HG02973 (cell line): Measurements from ENCODE around the gene PSMC3.

Experiments used
- ATAC-seq: cut with Tn5 transposase; IDR thresholded peaks from one replicate; pipeline ENCODE4 v1.9.1; 2021; ENCODE audit warnings: moderate library complexity; ENCODE audit not compliant: unreplicated experiment

PSMC3 gene

DNA sequence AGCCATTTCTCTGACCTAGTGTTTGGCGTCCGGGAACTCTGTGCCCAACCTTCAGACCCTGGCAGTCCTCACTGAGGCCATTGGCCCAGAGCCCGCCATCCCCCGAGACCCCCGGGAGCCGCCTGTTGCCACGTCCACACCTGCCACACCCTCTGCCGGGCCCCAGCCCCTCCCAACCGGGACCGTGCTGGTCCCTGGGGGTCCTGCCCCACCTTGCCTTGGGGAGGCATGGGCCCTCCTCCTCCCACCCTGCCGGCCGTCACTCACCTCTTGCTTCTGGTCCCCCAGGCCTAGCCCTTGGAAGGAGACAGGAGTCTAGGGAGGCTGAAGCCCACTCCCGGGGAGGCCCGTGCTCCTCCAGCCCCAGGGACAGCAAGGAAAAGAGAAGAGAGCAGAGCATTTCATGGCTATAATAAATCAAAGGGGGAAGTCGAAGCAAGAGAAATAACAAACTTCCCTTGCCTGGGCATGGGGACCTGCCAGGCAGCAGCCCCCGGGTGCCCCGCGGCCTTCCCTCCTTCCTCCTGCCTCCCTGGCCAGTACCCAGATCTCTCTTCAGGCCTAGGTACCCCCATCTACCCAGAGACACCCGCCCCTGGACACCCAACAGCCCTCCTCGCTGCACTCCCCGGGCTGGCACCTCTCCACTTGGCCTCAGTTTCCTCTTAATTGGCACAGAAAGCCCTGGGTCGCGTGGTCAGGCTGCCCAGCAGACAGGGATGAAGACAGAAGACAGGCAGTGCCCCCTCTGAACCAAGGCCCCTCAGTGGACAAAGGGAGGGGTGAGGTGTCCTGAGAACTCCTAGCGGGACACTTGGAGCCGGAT lies 30.8 kb downstream of the PSMC3 start:
- no peak for ATAC-seq

DNA sequence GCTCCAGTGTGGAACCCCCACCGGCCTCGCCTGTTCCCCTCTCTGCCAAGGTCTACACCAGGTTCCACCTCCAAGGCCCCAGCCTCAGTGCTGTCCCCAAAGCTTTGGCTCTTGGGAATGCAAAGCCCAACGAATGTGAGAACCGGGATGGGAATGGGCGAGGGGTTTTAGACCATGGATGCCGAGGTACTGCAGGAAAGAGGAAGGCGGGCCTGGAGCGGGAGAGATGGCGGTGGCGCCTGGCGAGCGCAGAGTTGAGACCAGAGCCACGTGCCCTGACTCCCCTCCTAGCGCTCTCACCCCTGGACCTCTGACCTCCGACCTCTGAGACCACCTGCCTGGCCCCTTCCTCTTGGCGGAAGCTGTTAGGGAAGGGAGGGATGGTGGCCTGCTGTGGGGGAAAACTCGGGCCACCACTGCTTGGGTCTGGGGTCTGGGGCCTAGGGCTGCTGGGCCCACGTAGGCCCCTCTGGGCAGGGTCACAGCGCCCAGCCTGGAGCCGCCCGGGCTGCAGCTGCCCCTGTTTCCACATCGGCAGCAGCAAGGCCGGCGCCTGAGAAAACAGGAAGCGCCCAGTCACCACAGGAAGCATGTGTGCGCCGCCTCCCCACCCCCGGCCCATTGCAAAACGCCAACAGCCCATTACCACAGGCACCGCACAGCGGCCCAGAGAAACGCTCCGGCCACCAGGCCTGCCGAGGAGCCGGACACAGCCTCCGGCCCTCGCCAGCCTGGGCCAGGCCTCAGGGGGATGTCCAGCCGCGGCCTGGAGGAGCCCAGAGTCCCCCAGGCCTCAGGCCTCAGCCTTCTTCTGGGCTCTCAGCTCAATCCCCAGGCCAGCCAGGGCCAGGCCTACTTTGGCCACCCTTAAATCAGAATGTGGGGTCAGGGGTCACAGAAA lies 31.7 kb downstream of the PSMC3 start:
- ATAC-seq: peak; percentile 48

DNA sequence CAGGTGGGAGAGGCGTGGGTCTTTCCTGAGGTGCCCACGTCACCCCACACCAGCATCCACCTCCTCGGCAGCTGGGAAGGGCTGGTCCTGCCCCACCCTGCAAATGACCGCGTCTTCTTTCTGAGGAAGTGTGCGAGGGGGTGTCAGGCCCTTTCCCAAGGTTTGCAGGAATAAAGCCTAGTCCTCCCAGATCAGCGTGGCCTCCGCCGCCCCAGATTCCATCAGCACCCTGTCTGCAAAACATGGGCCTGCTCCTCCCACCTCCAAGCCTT lies 32.3 kb downstream of the PSMC3 start:
- no peak for ATAC-seq

DNA sequence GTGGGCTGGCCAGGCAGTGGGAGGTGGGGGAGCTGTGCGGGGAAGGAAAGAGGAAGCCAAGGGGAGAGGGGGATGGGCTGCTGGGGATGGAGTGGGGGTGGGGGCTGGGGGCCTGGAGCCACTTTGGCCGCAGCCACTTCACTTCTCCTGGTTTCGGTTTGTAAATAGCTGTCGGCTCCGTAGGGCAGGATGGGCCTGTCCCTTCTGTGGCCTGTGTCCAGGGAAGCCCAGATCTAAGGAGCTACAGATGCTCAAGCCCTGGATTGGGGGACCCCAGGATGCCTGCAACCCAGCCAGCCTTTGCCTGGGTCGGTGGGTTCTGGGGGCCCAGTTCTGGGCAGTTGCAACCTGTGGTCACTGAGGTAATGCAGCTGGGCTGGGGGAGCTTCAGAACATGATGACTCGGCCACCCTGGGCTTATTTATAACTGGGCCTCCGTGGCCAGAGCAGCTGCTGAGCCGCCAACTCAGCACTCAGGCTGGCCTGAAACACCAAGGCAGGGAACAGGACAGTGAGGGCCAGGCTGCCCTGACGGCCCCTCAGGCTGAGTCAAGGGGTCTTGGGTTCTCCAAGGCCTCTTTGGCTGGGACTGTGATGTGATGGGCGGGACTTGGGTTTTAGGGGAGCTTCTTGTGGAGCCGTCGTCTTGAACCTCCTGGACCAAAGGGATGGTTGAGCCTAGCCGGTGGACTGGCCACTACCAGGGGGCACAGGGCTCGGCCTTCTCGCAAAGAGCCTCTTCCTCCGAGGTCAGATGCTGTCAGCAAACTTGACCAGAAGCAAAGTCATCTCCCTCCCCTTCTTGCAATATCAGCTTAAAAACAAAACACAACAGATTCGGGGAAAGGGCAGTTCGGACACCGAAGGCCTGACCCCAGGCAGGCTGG lies 32.8 kb downstream of the PSMC3 start:
- no peak for ATAC-seq

DNA sequence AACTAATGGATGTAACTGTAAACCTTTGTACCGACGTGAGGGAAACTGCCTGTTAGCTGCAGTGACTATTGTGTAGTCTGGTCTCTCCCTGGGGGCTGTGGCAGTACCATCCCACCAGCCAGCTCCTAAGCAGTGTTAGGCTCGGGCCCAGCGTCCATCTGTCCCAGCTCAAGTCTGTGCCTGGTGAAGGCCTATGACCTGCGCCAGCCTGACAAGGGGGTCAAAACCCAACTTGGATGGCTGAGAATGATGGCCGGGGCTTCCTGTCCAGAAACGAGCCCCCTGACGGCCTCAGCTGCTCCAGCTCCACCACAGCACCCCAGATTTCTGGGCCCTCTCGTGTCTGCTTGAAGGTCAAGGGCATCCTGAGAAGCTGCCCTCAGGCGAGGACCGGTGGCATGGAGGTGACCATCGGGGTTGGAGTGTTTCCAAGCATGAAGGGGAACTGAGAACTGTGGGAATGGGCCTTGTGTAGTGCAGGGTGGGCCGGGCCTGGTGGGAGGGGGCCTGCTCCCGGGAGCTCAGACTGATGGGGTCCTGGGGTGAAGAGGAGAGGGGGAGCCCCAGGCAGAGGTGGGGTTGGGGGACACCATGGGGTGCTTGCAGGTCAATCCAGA lies 33.6 kb downstream of the PSMC3 start:
- ATAC-seq: no peak

DNA sequence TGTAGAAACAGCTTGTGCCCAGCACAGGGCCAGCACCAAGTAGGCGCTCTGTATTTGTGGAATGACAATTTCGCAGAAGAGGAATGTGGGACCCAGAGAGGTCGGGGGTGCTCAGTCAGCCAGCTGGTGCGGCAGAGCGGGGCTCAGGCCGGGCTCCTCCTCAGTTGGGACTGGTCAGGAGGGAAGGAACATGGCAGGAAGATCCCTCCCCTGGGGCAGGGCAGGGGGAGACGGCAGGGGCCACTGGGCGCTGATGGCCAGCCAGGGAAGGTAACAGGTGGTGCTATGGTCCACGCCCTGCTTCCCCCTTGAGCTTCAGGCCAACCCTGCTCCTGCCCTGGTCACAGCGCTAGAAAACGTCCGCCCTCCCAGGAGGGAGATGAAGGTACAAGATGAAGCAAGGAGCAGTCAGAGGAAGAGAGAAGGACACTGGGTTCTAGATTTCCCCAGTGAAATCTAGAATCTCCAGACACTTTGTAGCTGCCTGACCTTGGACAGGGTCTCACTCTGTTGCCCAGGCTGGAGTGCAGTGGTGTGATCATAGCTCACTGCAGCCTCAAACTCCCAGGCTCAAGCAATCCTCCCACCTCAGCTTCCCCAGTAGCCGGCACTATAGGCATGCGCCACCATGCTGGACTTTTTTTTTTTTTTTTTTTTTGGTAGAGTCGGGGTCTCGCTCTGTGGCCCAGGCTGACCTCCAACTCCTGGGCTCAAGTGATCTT lies 34.4 kb downstream of the PSMC3 start:
- ATAC-seq: no peak

DNA sequence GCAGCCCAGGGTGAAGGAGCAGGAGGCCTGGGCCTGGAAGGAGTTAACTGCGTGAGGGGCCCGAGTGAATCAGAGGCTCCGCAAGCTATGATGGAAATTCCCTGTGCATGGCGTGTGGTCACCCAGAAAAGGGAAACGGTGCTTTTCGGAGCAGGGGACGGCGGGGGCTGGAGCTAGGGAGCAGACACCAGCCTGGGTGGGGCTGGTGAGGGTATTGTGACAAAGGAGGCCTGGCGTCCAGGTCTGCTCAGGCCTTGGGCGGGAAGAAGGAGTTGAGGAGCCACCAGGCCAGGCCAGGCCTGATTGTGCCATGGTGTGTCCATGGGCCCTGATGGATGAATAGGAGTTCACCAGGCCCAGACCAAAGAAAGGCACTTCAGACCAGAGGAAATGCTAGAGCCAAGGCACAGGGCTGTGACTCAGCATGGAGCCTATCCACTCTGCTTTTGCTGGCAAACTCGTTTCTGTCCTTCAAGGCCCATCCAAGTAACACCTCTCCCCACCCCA lies 35.1 kb downstream of the PSMC3 start:
- no peak for ATAC-seq

DNA sequence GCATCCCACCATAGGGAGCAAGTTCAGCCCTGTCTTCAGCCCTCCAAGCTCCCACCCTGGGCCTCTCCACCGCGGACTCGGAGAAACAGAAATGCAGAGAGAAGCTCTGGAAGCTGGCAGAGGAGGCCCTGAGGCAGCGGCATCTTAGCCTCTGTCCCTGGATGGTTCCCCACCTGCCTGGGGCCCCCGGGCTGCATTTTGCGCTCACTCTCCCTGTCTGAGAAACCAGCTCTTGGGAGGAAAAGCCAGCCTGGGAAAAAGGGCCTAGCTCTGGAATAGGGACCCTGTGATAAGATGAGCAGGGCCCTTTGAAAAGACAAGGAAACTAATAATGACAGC lies 35.8 kb downstream of the PSMC3 start:
- no peak for ATAC-seq

DNA sequence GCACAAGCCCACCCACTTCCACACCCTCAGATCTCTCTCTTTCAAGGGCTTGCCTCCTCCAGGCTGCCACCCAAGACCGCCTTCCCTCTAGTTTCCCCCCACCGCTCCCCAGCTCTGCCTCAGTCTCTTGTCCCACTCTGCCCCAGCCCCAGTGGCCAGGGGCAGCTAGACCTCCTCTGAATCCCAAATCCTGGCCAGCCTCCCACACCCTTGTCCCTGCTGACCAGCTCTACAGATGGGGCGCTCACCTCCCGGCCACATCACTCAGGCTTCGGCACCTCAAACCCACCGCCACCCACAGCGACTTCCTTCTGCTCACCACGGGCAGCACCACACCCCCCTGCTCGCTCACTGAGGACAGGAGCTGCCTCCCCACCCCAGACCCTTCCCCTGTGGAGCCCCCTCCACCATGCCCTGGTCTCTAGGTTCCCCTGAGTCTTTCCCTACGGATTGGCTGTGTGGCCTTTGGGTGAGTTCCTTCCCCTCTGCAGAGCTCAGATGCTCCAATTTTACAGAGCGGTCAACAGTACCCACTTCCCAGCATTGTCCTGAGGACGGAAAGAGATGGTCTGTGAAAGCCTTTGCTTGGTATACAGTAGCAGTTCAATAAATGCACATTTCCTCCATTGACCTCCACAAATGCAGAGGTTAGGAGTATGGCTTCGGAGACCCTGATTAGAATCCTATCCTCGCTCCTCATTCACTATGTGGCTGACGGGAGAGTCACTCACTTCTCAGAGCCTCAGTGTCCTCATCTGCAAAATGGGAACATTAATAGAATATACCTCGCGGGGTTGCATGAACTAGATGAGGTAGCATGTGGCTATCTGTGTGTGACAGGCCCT lies 36.4 kb downstream of the PSMC3 start:
- no peak for ATAC-seq

DNA sequence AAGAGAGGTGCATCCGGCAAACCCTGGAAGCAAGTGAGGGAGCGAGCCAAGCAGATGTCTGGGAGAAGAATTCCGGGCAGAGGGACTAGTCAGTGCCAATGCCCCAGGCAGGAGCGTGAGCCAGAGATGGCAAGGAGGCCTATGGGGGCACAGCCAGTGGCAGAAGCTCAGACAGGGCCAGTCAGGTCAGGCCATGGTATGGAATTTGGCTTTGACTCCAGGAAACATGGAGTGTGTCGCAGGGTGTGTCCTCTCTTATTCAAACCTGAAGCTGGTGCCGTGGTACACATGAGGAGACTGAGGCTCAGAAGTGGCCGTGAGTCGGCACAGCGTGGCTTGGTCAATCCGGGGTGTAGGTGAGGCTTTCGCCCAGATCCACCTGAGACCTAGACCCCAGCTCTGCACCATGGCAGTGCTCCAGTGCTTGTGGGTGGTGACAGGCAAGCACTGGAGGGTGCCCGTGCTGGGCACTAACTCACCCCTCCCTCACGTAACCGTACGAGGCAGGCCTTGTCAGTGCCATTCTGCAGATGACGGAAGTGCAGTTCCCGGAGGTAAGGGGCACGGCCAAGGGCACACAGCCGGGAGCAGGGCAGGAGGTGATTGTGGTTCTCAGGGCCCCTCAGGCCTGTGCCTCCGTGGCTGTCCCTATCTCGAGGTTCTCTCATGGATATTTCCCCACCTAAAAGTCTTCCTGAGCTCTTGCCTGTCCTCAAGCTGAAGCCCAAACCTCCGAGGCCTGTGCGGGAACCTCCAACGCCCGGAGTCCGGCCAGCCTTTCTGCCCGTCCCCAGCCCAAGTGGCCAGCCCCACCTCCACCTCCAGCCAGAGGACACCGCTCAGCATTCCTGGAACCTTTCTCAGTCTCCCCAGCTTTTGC lies 37.3 kb downstream of the PSMC3 start:
- ATAC-seq: no peak

DNA sequence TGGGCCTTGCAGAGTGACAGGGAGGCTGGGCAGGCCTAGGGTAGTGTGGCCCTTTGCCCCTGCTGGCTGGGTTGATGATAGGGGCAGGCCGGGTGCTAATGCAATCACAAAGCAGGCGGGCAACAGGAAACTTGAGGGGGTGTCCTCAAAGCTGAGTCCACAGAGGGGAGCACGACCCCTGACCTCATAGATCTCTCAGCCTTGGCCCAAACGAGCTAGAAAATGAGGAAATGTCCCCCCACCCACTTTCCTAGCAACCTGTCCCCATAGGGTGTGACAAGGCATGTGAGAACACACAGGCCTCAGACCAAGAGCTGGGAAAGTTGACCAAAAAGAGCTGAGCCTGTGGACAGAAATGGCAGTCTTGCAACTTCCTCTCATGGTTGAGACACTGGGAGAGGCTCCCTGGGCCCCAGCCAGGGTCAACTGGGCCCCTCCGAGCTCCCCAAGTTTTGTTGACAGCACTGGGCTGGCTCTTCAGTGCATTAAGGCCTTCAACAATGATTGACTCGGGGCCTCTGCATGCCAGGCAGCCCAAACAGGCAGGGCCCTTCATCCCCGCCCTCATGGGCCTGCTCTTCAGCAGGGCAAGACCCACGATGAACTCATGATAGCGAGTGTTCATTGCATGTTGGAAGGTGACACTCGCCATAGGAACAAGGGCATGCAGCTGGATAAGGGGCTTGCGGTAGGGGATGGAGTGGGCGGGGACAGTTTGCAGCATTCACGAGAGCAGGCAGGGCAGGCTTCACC lies 38.1 kb downstream of the PSMC3 start:
- no peak for ATAC-seq

DNA sequence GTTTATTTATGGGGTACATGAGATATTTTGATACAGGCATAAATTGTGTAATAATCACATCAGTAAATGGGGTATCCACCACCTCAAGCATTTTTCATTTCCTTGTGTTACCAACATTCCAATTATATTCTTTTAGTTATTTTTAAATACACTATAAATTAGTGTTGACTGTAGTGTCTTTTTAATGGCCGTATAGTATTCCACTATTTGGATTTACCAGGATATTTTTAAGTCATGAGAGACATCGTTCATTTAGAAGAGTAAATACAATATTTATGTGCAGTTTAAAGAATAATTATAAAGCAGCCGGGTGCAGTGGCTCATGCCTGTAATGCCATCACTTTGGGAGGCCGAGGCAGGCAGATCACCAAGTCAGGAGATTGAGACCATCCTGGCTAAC lies 41.7 kb downstream of the PSMC3 start:
- no peak for ATAC-seq

DNA sequence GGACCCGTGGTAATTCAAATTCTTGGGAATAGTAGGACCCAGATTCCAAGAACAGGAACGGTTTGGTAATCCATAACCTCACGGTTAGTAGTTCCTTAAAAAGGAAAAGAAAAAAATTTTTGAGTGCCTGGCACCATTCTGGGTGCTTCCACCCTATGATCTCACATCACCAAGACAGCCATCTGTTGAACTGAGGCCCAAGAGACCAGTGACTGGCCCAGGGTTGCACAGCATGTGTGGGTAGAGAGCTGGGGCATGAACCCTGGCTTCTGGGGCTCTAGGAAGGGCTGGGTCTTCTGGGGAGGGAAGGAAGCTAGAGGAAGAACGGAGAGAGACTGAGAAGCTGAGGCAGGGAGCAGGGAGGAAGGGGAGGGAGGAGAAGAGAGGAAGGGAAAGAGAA lies 43.2 kb downstream of the PSMC3 start:
- ATAC-seq: no peak

DNA sequence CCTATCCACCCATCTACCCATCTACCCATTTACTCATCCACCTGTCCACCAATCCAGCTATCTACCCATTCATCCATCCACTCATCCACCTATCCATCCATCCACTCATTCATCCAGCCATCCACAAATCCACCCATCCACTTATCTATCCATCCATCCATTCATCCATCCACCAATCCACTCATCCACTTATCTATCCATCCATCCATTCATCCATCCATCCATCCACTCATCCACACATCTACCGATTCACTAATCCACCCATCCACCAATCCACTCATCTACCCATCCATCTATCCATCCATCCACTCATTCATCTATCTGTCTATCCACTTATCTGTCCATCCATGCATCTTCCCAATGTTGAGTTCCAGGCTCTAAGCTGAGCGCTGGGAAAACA lies 46.2 kb downstream of the PSMC3 start:
- ATAC-seq: no peak

DNA sequence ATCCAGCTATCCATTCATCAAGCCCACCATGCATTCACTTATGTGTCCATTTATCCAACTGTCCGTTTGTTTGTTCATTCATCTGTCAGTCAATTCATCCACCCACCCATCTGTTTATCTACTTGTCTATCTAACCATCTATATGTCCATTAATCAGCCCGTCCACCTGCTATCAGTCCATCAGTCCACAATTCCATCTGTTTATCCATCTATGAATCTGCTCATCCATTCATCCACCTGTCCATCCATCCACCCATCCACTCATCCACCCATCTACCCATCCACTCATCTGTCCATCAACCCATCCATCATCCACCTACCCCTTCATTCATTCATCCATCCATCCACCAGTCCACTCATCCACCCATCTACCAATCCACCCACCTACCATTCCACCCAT lies 46.9 kb downstream of the PSMC3 start:
- ATAC-seq: no peak

DNA sequence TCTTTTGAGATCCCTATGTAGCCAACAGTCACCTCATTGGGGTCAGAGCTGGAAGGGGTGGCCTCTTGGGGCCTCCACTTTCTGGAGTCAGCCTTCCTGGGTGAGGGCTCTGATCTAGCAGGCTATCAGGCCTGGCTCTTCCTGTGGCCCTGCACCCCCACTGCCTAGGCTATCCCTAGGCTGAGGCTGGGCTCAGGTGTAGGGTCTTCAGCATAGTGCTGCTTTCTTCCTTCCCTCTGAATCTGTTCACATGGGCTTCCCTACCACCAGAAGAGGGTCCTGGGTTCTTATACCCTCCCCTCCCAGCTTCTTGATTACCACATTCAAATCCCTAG lies 47.4 kb downstream of the PSMC3 start:
- no peak for ATAC-seq

DNA sequence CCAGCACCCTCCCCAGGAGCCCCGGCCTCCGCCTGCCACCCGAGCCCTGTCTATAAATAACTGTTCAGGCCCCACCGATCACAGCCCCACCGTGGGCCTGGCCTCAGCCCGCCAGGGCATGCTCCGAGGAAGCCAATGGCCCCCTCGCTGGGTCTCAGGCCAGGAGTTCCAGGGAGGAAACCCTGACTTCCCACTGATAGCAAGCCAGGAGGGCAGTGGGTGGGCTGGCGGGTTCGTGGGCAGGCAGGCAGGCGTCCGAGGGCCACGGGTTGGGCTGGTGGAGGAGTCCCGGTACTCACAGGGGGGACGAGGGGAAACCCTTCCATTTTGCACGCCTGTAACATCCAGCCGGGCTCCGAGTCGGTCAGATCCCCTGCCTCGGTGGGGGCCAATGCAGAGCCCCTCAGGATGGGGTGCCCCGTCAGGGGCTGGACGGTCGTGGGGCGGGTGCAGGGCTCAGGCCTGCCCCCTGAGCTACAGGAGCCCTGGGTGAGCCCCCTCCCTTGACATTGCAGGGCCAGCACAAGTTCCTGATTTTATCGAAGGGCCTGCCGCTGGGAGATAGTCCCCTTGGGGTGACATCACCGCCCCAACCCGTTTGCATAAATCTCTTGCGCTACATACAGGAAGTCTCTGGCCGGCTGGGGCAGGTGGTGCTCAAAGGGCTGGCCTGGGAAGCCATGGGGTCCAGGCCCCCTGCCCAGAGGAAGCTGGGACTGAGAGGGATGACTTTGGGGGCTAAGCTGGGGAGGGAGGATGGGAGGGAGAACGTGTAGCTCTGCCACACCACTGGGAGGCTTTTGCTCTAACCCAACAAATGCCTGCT lies 48.0 kb downstream of the PSMC3 start, which contains the start of gene SPI1:
TSS of gene SPI1 (minus strand) at position 538 of the 826 bp plus-strand sequence. CDS start at position 344, 194 bp downstream.
- ATAC-seq: peak; percentile 64
